MCF 10A (cell line): ENCODE data around the gene TMEM185B. TPM values are rescaled to one million over a fixed set of nuclear protein-coding genes. Genes with fewer than 3 reads are reported as not detected.
A peak's percentile ranks its signal among the peaks of the same experiment; 100 is the strongest.

Experiments
- BruUV-seq: library from RNA; stranded (reverse); fragments of 400-500 nt; replicated peaks from 2 replicates; lab custom pipeline; 2021; lab: Mats Ljungman, UMichigan
- CTCF ChIA-PET: fragments of 300-600 bp; sonication (Branson Sonifier 250); formaldehyde crosslinking; extraction: SDS; loops from one replicate; lab custom pipeline; 2021; ENCODE audit warnings: antibody characterized with exemption, inconsistent platforms; lab: Yijun Ruan, JAX
- POLR2A ChIA-PET: fragments of 300-600, 350-650 bp; sonication (Branson Sonifier 250); formaldehyde crosslinking; extraction: SDS; loops from one replicate; lab custom pipeline; 2020; ENCODE audit warnings: antibody characterized with exemption, inconsistent platforms; lab: Yijun Ruan, JAX
- DNase-seq: peaks from one replicate; pipeline ENCODE4 v3.0.0-alpha.2; 2018; ENCODE audit not compliant: unreplicated experiment
- H3K27ac Mint-ChIP-seq: one replicate; pipeline ENCODE4 v1.8.0; 2022; ENCODE audit warnings: mild to moderate bottlenecking, low read depth, mixed read lengths; ENCODE audit not compliant: unreplicated experiment
- H3K27me3 Mint-ChIP-seq: one replicate; pipeline ENCODE4 v1.8.0; 2022; ENCODE audit warnings: mixed read lengths; ENCODE audit not compliant: insufficient read depth, unreplicated experiment
- H3K36me3 Mint-ChIP-seq: one replicate; pipeline ENCODE4 v1.8.0; 2022; ENCODE audit warnings: mild to moderate bottlenecking, moderate library complexity, mixed read lengths; ENCODE audit not compliant: insufficient read depth, unreplicated experiment
- H3K4me1 Mint-ChIP-seq: one replicate; pipeline ENCODE4 v1.8.0; 2022; ENCODE audit warnings: mixed read lengths; ENCODE audit not compliant: insufficient read depth, unreplicated experiment
- H3K4me3 Mint-ChIP-seq: one replicate; pipeline ENCODE4 v1.8.0; 2022; ENCODE audit warnings: mild to moderate bottlenecking, moderate library complexity, mixed read lengths; ENCODE audit not compliant: unreplicated experiment
- H3K9me3 Mint-ChIP-seq: one replicate; pipeline ENCODE4 v1.8.0; 2022; ENCODE audit warnings: mixed read lengths; ENCODE audit not compliant: unreplicated experiment
- CTCF ChIP-seq: fragments of 200-600 bp; IDR thresholded peaks from one replicate; pipeline ENCODE4 v1.8.0; 2022; ENCODE audit warnings: antibody characterized with exemption, mild to moderate bottlenecking; ENCODE audit not compliant: unreplicated experiment
- intact Hi-C: fragments of 100-400 bp; cut with micrococcal nuclease; formaldehyde crosslinking; loops from 2 replicates; pipeline ENCODE4 v1.14.1; 2022
- total RNA-seq: library from RNA; stranded (reverse); gene quantifications from 2 replicates; pipeline ENCODE4 v1.2.3, GENCODE V29; 2022

TMEM185B gene
- total RNA-seq, 1 experiment from 2014 or later = 40.9 TPM

GRCh38 chr2:120269076-120269744 is 46.0 kb upstream of the TMEM185B start:
- H3K9me3 Mint-ChIP-seq = no peaks in the 10 kb centered on the region
- H3K27ac Mint-ChIP-seq = no peak overlapping the region
- H3K4me1 Mint-ChIP-seq = no peaks in the 10 kb centered on the region
- intact Hi-C loops = no loop called here
- DNase-seq = no peak
- TF ChIP-seq CTCF = no peak
- no TSS peak for BruUV-seq
- no peaks in the 10 kb centered on the region for H3K36me3 Mint-ChIP-seq
- no peaks in the 10 kb centered on the region for H3K27me3 Mint-ChIP-seq
- ChIA-PET CTCF (interaction anchor here (0.6 kb wide), 1 partner anchor 515 kb away, joined by 3 read pairs; no protein-coding TSS in a partner anchor), POLR2A (no interaction called here)
- no peak overlapping the region for H3K4me3 Mint-ChIP-seq

GRCh38 chr2:120267348-120267747 is 44.1 kb upstream of the TMEM185B start:
- Mint-ChIP-seq H3K4me3 (no peak overlapping the region), H3K36me3 (no peaks in the 10 kb centered on the region), H3K27me3 (no peaks in the 10 kb centered on the region), H3K4me1 (no peaks in the 10 kb centered on the region), H3K27ac (no peak overlapping the region), H3K9me3 (no peaks in the 10 kb centered on the region)
- ChIA-PET CTCF (interaction anchor here (1.0 to 1.5 kb wide), 2 partner anchors 46 to 408 kb away, joined by 3 to 5 read pairs; no protein-coding TSS in a partner anchor), POLR2A (interaction anchor here (0.6 to 0.7 kb wide), 2 partner anchors 9 to 18 kb away, joined by 3 read pairs; no protein-coding TSS in a partner anchor)
- no TSS peak for BruUV-seq
- no peak for DNase-seq
- no peak for TF ChIP-seq CTCF
- intact Hi-C loops = no loop called here

- no peaks in the 10 kb centered on the region for H3K36me3 Mint-ChIP-seq
- TF ChIP-seq CTCF = no peak
- BruUV-seq = no TSS peak
- POLR2A ChIA-PET = interaction anchor here (3.4 kb wide), 1 partner anchor 12 kb away, joined by 18 read pairs; the partner anchor contains the start of gene RALB
- CTCF ChIA-PET = interaction anchor here (0.5 to 2.7 kb wide), 6 partner anchors 18 to 237 kb away, joined by 3 to 8 read pairs (median 4); no protein-coding TSS in a partner anchor
- no peak for DNase-seq
- no peak overlapping the region for H3K27ac Mint-ChIP-seq
- no peak overlapping the region for H3K4me3 Mint-ChIP-seq
- no peaks in the 10 kb centered on the region for H3K4me1 Mint-ChIP-seq
- H3K27me3 Mint-ChIP-seq = no peaks in the 10 kb centered on the region
- no peaks in the 10 kb centered on the region for H3K9me3 Mint-ChIP-seq
- intact Hi-C loops = no loop called here
Observed at GRCh38 chr2:120265006-120265405, 41.8 kb upstream of the TMEM185B start.

GRCh38 chr2:120262761-120263428 is 39.7 kb upstream of the TMEM185B start:
- BruUV-seq = no TSS peak
- TF ChIP-seq CTCF = no peak
- no peak overlapping the region for H3K4me3 Mint-ChIP-seq
- POLR2A ChIA-PET = interaction anchor here (0.6 to 3.4 kb wide), 7 partner anchors 10 to 546 kb away, joined by 3 to 18 read pairs (median 3); partner anchors contain the start of gene RALB
- H3K36me3 Mint-ChIP-seq = no peaks in the 10 kb centered on the region
- no peaks in the 10 kb centered on the region for H3K27me3 Mint-ChIP-seq
- CTCF ChIA-PET = interaction anchor here (0.6 to 0.8 kb wide), 3 partner anchors 11 to 832 kb away, joined by 3 to 4 read pairs (median 3); no protein-coding TSS in a partner anchor
- no peaks in the 10 kb centered on the region for H3K9me3 Mint-ChIP-seq
- H3K4me1 Mint-ChIP-seq = no peaks in the 10 kb centered on the region
- intact Hi-C loops = no loop called here
- DNase-seq = peak; percentile 76
- no peak overlapping the region for H3K27ac Mint-ChIP-seq
